Left ventricle myocardium superior (tissue), 1 donor: ENCODE results near the gene PANK1. TPM values are rescaled to one million over a fixed set of nuclear protein-coding genes. Genes with fewer than 3 reads are reported as not detected.
A peak's percentile ranks its signal among the peaks of the same experiment; 100 is the strongest.
"Not testable (repeated sequence)": the region's sequence is repeated elsewhere in the genome, so short reads cannot be mapped to it uniquely, and the experiment has no call there.

Experiments
- ATAC-seq: fragments of 200-7000 bp; cut with Tn5 transposase; one replicate; pipeline ENCODE4 v1.9.1; 2020; ENCODE audit warnings: mild to moderate bottlenecking, moderate library complexity
- DNase-seq: peaks from one replicate; pipeline ENCODE4 v3.0.0-alpha.2; 2020
- intact Hi-C: fragments of 100-400 bp; cut with micrococcal nuclease; formaldehyde crosslinking; loops from one replicate; pipeline ENCODE4 v1.11.0; 2022
- microRNA-seq: library from miRNA; unstranded; fragments of <30 nt; microRNA quantifications from one replicate; pipeline ENCODE4 v1.2.0, GENCODE V29; 2020; ENCODE audit warnings: borderline number of aligned reads
- total RNA-seq: library from RNA; stranded (reverse); fragmentation: NEBNext Ultra II Directional; extraction: Animal tissue kit (Norgen Biotek cat#: 25700); gene quantifications from one replicate; pipeline ENCODE4 v1.2.1, GENCODE V29; 2021
- donor health status: DM: no; HTN: yes; CAD: no; lungs with severe emphysema.

Gene PANK1
- total RNA-seq, 1 donor from 2014 or later: 21.2 TPM

DNA sequence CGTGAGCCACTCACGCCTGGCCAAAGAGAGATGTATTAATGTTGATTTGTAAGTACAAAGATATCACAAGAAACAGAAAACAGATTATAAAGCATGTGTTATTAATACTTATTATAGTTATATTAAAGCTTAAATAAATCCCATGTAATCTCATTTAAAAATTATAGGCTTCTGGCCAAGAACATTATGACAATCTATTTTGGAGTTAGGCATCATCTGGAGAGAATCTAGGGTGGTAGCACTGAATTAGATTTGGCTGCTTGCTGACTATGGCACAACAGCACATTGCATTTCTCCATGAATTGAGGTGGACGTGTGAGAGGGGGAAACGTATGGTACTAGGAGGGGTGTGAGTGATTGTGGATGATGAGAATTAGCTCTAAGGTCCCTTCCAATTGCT, 92.8 kb downstream of the PANK1 start:
- intact Hi-C loops: loop anchor here (5.0 kb wide), 1 partner anchor 120 kb away; no protein-coding TSS in a partner anchor
- no peak for ATAC-seq
- DNase-seq: no peak

DNA sequence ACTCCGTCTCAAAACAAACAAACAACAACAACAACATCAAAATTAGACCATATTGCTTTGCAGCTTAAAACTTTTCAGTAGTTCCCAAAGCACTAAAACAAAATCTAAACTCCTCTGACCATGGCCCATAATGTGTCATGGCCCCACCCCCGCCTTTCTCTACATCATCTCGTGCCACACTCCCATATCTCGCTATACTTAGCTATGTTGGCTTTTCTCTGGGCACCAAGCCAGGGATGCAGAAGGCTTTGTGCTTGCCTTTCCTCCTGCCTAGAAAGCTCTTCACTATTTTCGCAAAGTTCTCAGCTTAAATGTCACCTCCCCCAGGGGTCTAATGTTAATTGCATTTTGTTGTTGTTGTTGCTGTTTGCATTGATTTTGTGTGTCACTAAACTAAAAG, 94.5 kb downstream of the PANK1 start:
- DNase-seq (peak; percentile 62), ATAC-seq (peak; percentile 90)
- intact Hi-C loops: loop anchor here (5.0 kb wide), 1 partner anchor 118 kb away; no protein-coding TSS in a partner anchor

DNA sequence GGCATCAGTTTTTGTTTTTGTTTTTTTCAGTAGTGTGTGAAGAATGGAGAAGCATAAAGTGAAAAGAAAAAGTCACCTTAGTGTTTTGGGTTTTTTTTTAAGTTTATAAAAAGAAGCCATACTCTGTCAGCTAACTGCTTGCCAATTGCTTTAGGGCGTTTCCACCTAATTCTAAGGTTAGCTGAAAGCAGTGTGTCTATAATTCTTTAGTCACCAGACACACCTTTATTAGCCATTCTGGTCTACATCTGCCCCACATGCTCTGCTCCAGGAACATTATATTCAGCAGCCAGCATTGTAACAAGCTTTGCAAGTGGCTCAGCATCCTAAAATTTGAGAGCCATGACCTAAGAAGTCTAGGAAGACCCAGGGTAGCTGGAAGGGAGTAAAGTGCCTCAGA, 95.5 kb downstream of the PANK1 start:
- DNase-seq (no peak), ATAC-seq (no peak)
- intact Hi-C loops: no loop called here

DNA sequence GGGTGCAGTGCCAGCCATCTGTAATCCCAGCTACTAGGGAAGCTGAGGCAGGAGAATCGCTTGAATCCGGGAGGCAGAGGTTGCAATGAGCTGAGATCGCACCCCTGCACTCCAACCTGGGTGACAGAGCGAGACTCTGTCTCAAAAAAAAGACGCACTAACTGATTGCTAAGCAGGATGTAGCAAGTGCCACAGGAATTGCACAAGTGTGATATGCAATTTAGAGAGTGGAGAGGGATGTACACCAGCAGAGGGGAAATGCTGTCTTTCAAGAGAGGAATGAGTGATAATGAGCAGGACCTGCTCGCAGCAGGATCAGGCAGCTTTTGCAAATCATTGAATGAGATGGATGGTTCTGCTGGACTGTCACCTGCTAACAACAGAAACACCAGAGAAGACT, 96.4 kb downstream of the PANK1 start:
- intact Hi-C loops: no loop called here
- ATAC-seq (no peak), DNase-seq (no peak)

DNA sequence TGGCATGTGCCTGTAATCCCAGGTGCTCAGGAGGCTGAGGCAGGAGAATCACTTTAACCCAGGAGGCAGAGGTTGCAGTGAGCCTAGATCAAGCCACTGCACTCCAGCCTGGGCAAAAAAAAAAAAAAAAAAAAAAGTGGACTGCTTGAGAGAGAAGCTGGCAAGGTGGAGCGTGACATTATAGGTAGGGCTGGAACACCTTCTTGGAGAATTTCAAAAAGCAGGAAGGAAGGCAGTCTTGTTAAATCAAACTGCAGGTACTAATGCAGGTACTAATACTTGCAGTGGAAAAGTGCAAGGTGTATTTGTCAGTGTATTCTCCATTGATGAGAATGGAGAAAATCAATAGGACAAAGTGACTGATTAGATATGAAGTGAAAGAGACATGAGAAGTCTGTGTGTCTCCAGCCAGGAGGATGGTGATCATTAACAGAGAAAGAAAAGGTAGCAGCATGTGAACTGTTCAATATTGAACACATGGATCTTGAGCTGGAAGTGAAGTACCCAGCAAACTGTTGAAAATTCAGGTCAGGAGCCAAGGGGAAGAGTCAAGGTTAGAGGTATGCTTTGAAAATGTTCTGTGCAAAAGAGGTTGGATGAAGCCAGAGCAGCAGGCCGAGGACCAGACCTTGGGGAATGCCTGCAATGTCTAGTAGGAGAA, 97.1 kb downstream of the PANK1 start:
- ATAC-seq: no peak

DNA sequence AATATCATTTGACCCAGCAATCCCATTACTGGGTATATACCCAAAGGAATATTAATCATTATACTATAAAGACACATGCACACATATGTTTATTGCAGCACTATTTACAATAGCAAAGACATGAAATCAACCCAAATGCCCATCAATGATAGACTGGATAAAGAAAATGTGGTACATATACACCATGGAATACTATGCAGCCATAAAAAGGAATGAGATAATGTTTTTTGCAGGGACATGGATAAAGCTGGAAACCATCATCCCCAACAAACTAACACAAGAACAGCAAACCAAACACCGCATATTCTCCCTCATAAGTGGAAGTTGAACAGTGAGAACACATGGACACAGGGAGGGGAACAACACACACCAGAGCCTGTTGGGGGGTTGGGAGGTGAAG, 98.4 kb downstream of the PANK1 start:
- DNase-seq, intact Hi-C loops, ATAC-seq: not testable (repeated sequence)

More for the DNA sequence above, 97.1 kb downstream of the PANK1 start:
- no peak for DNase-seq
- intact Hi-C loops: no loop called here

DNA sequence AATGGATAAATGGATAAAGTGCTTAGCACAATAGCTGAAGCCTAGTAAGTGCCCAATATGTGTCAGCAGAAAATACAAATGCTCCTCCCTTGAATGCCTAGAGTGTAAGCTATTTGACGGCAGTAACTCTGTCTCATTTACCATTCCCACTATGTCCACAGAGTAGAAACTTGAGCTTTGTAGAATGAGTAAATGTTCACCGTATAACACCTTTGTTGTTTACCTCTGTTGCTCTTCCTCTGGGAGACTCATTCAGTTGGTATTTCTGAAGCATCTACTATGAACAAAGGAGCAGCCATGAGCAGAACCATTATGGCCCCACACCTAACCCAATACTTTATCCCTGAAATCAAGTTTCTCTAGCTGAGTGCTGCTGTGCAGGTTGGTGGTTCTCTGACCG, 101.2 kb downstream of the PANK1 start:
- ATAC-seq (no peak), DNase-seq (no peak)
- intact Hi-C loops: no loop called here

DNA sequence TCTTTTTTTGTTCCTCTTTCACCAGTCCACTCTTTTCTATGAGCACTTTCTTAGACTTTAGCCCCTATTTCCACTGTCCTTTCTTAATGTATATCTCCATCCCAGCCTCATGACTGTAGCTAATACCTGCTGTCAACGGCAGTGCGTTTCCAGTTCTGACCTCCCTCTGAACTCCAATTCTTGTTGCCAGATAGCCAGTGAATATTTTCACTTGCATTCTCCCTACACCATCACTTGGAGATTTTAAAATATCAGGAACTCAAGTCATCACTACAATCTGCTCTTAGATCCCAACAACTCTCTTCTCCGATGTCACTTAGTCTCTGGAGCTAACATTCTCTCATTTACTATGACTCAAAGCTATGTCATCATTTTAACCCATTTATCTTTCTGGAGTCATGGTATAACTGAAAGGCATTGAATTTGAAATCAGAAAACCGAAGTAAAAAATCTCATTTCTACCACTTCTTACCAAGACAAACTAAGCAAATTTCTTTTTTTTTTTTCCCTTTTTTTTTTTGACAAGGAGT, 104.6 kb downstream of the PANK1 start:
- intact Hi-C loops: no loop called here
- ATAC-seq (no peak), DNase-seq (no peak)

DNA sequence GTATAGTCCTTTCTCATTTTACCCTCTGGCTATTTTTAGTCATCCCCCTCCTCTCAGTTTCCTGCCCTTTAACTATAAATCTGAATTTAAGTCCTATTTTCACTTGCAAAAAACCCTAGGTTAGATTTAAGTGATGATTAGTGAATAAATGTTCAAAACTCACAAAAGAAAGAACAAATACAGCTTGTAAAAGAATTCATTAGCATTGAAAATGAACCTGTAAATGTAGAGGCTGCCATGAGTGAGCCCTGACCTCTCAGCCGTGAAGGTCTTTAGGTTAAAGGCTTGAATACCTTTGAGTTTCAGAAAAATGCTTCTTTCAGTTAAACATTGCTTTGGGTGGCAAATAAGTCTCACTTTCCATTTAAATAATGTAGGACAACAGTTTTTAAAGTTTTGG, 107.7 kb downstream of the PANK1 start:
- intact Hi-C loops: no loop called here
- DNase-seq (no peak), ATAC-seq (no peak)

DNA sequence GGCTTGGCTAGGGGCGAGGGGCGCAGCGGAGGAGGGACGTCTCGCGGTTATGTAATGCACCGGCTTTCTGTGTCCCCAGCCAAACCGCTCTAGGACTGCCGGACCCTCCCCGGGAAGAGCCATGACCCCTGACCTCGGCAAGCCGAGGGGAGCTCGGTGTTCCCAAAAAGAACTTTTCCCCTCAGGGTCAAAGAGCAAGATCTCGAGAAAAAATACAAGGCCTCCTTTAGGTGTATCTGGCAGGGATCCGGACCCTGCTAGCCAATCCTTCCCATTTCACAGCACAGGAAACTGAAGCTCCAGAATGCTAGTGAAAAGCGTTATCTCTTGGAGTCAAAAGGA, 109.1 kb downstream of the PANK1 start:
- intact Hi-C loops: no loop called here
- DNase-seq: no peak
- no peak for ATAC-seq

DNA sequence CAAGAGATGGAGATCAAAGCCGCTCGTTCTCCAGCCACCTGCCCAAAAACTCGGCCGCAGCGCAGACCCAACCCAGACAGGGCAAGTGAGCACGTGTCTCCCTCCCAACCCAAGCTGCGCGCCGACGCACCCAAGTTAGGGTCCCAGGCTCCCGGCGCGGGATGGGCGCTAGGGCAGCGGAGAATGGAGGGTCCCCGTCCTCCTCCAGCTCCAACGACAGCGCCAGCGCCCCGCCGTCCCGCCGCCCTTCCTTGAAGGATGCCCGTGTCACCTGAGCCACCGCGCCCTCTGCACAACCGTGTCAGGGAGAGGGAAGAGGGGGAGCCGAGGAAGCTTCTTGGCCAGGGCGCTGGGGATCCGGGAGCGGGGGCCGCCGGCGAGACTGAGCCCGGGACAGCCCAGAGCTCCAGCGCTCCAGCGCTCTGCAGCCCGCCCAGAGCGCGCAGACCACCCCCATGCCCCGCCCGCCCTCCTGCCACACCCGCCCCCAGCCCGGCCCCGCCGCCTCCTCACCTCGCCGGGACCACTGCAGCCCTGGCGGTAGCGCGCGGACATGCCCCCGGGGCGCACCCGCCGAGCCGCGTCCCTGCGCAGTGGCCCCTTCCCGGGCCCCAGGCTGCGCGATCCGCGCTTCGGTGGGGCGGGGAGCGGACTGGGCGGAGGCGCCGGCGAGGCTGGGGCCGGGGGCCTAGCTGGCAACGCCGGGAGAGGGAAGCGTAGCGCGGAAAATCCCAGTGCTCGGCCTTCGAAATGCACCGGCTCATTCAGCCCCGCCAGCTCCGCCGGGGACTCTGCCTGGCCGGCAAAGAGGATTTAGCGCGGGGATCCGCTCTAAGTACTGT, 109.7 kb downstream of the PANK1 start, which contains the start of gene SLC16A12:
SLC16A12 (minus strand) TSS at position 424 of the 842 bp plus-strand sequence. CDS start 73,016 bp downstream, outside the sequence.
- ATAC-seq: peak; percentile 88
- intact Hi-C loops: no loop called here
- DNase-seq: peak; percentile 62

DNA sequence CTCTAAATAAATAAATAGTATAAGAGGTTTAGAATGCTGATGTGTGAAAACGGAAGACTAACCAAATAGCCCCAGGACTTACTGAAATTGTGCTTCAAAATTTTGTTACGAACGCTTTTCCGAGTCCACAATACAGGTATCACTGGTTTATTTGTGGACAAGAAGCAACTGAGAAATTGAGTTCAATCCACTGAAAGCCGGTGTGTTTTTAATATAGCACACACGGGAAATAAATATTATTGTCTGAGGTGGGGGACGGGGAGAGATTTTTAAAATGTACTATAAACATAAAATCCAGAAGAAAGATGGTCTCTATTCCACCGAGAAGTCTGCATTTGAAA, 110.2 kb downstream of the PANK1 start:
- intact Hi-C loops: no loop called here
- DNase-seq: no peak
- no peak for ATAC-seq

Small RNA genes within 50 kb of the gene (microRNA-seq; reads per million reads assigned to microRNA genes)
- 2,395 reads per million, percentile 84 among the genes with 10 or more reads in this experiment for gene MIR107

Other genes with a start within 250 kb of the PANK1 start
- gene IFIT5, start 230.7 kb downstream of the PANK1 start, total RNA-seq: 8.1 TPM
- 1.1 TPM for gene SLC16A12, start 109.6 kb downstream of the PANK1 start, total RNA-seq
- 3.7 TPM for gene KIF20B, start 56.3 kb upstream of the PANK1 start, total RNA-seq